Astrocyte of the hippocampus (primary cell): ENCODE data around the gene ST3GAL2.
"Not testable (repeated sequence)": the region's sequence is repeated elsewhere in the genome, so short reads cannot be mapped to it uniquely, and the experiment has no call there.

Experiments used
- DNase-seq: peaks from one replicate; pipeline ENCODE4 v3.0.0; 2011; ENCODE audit warnings: low read depth, low spot score

ST3GAL2 gene

GRCh38 chr16:70467608-70468007 lies 28.7 kb upstream of the ST3GAL2 start:
- DNase-seq, result no peak

- no peak for DNase-seq
These were observed 28.2 kb upstream of the ST3GAL2 start for GRCh38 chr16:70467113-70467512.

- no peak for DNase-seq
These were observed 27.8 kb upstream of the ST3GAL2 start for GRCh38 chr16:70466805-70467076.

- no peak for DNase-seq
These were observed 27.3 kb upstream of the ST3GAL2 start for GRCh38 chr16:70465999-70466804.

- DNase-seq, result no peak
These were observed 24.3 kb upstream of the ST3GAL2 start for GRCh38 chr16:70463235-70463634.

- no peak for DNase-seq
These were observed 21.9 kb upstream of the ST3GAL2 start for GRCh38 chr16:70460737-70461261.

- DNase-seq, result no peak
These were observed 18.7 kb upstream of the ST3GAL2 start for GRCh38 chr16:70457446-70458166.

GRCh38 chr16:70455910-70456309 lies 17.0 kb upstream of the ST3GAL2 start:
- DNase-seq, result no peak

GRCh38 chr16:70454222-70455034 lies 15.5 kb upstream of the ST3GAL2 start, which contains the start of gene FCSK:
Gene FCSK (plus strand): TSS chr16:70454595. CDS start chr16:70463191, 8,596 bp downstream.
- peak; percentile 83 for DNase-seq

GRCh38 chr16:70453892-70454221 lies 15.0 kb upstream of the ST3GAL2 start:
- DNase-seq, result no peak

GRCh38 chr16:70453117-70453891 lies 14.4 kb upstream of the ST3GAL2 start:
- DNase-seq, result no peak

- DNase-seq, result not testable (repeated sequence)
These were observed 12.1 kb upstream of the ST3GAL2 start for GRCh38 chr16:70451004-70451340.

GRCh38 chr16:70450142-70451003 lies 11.5 kb upstream of the ST3GAL2 start:
- DNase-seq, result not testable (repeated sequence)

- no peak for DNase-seq
These were observed 9.2 kb upstream of the ST3GAL2 start for GRCh38 chr16:70448075-70448474.

- no peak for DNase-seq
These were observed 5.6 kb upstream of the ST3GAL2 start for GRCh38 chr16:70444249-70445063.

GRCh38 chr16:70442344-70442743 lies 3.4 kb upstream of the ST3GAL2 start:
- no peak for DNase-seq

GRCh38 chr16:70441406-70441990 lies 2.6 kb upstream of the ST3GAL2 start:
- no peak for DNase-seq

GRCh38 chr16:70440009-70440692 lies 1.3 kb upstream of the ST3GAL2 start:
- DNase-seq, result no peak

GRCh38 chr16:70438585-70438968 lies 323 bp downstream of the ST3GAL2 start:
- no peak for DNase-seq
